Stimulated activated CD4-positive, alpha-beta T cell treated with anti-CD3 and anti-CD28 coated beads, Interleukin-2, amount 100 ng/mL, for 4 hours (primary cell): ENCODE results near the gene C2CD3.
"Not testable (repeated sequence)": the region's sequence is repeated elsewhere in the genome, so short reads cannot be mapped to it uniquely, and the experiment has no call there.

Source experiments
- DNase-seq: peaks from one replicate; pipeline ENCODE4 v3.0.0-alpha.2; 2020; ENCODE audit warnings: low read depth

C2CD3 gene

DNA sequence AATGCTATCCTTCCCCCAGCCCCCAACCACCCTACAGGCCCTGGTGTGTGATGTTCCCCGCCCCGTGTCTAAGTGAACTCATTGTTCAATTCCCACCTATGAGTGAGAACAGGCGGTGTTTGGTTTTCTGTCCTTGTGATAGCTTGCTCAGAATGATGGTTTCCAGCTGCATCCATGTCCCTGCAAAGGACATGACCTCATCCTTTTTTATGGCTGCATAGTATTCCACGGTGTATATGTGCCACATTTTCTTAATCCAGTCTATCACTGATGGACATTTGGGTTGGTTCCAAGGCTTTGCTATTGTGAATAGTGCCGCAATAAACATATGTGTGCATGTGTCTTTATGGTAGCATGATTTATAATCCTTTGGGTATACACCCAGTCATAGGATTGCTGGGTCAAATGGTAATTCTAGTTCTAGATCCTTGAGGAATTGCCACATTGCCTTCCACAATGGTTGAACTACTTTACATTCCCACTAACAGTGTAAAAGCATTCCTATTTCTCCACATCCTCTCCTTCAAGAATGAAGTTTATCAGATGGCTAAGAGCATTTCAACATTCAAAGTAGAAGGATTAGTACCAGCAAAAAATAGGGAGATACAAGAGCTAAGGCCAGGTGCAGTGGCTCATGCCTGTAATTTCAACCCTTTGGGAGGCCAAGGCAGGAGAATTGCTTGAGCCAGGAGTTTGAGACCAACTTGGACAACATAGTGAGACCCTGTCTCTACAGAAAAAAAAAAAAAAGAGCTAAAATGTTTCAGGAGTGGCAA, 50.4 kb downstream of the C2CD3 start:
- not testable (repeated sequence) for DNase-seq

DNA sequence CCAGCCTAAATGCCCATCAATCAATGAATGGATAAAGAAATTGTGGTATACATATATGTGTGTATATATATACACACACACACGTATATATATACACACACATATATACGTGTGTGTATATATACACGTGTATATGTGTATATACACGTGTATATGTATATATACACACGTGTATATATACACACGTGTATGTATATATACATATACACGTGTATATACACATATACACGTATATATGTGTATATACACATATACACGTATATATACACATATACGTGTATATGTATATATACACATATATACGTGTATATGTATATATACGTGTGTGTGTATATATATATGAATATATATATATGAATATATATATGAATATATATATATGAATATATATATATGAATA, 54.1 kb downstream of the C2CD3 start:
- DNase-seq: no peak

DNA sequence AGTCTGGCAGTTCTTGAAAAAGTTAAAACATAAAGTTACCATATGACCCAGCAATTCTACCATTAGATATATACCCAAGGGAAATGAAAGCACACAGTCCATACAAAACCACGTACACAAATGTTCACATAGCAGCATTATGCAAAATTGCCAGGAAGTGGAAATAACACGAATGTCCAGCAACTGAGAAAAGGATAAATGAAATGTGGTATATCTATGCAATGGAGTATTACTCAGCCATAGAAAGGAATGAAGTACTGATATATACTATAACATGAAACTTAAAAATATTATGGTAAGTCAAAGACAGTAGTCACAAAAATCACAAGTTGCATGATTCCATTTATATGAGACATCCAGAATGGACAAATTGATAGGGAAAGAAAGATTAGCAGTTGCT, 57.9 kb downstream of the C2CD3 start:
- no peak for DNase-seq

DNA sequence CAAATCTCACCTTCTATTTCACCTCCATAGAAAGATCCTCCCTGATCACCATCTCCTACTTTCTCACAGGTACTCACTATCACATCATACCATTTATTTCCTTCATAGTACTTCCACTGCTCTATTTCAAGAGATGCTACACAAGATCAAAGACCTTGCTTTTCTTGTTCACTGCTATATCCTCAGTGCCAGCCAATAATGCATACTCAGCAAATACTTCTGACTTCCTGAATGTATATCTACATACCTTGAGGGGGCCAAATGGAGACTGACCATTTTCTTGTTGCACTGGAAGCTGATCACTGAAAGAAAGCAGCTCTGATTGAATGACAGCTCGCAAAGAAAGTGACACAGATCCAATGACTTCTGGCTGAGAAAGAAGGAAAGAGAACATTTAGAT, 64.7 kb downstream of the C2CD3 start:
- no peak for DNase-seq

DNA sequence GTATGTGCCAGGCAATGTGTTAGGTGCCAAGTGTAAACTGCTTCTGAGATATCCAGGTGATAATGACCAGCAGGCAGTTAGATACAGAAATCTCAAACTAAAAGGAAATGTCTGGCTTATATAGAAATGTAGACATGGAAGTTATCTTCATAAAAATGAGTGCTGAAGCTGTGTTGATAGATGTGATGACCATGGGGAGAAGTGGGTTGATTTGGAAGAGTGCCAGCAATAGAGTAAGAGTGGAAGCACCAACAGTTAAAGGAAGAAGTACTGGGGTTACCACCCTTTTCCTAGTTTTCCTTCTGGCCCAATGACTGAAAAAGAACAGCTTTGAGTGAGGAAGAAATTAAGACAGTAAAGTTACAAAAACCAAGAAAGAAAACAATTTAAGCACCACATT, 68.5 kb downstream of the C2CD3 start:
- DNase-seq: no peak

DNA sequence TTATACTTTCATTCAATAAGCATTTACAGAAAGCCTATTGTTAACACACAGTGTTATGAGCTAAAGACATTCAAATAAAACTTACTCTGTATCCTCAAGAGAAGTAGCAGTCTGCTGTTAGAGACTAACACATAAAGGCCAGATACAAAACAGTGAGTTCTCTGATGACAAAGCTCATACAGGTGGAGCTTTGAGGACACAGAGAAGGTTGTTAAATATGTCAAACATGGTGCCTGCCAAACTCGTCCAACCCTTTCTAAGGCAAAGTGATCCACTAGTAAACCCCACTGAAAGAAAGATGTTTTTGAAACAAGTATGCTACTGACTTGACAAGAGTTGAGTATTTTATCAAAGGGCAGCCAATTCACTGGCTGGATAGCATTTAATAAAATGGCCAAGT, 70.1 kb downstream of the C2CD3 start:
- DNase-seq: no peak

DNA sequence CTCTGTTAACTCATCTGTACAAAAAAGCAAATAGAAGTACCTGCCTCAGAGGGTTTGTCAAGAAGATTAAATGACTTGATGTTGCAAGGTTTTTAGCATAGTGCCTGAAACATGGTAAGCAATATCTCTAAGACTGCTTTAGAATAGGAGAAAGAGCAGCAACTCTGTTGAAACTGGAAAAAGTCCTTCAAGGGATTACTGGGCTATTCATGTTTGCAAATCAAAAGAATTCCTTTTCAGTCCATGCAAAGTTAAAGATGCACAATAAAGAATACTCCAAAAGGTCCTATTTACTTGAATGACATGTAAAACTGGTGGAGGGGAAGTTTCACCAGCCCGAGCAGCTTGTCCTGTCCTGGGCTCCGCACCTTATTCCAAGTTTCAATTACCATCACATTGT, 70.6 kb downstream of the C2CD3 start:
- DNase-seq: no peak

DNA sequence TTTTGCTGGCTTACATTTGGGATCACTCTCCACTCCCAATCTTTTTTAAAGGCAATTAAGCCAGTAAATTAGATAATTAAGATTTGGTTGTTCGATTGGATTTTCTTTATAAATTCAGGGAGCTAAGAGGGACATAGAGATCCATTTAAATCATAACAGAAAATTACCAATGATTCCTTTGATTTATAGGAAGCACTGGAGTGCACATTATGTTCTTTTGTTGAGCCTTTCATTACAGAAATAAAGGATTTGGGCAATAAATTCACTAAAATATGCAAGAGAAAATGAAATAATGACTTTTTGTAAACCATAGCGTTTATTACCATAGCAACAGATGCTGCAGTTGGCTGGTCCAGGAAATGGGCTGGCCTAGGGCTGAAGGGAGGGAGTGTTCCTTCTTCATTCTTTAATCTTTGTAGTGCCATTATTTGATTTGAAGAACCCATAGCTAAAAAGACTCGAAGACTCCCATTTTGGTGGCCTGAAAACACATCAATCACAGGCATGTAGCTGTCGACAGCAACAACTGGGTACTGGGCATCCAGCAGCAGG, 73.0 kb downstream of the C2CD3 start:
- no peak for DNase-seq

DNA sequence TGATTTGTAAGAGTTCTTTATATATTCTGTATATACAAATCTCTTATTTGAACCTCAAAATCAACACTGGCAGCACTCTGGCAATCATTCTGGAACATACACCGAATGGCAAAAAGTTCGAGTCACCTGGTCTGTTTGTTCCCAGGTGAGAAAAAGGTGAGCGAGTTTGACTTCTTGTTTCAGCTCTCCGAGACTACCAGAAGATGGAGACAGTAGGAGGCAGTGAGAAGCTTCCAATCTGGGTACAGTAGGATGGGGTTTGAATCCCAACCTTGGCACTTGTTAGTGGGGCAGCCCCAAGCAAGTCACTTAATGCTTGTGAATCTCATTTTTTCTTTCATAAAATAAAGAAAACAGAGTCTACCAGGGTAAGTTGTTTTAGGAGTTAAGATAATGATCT, 76.4 kb downstream of the C2CD3 start:
- DNase-seq: no peak

DNA sequence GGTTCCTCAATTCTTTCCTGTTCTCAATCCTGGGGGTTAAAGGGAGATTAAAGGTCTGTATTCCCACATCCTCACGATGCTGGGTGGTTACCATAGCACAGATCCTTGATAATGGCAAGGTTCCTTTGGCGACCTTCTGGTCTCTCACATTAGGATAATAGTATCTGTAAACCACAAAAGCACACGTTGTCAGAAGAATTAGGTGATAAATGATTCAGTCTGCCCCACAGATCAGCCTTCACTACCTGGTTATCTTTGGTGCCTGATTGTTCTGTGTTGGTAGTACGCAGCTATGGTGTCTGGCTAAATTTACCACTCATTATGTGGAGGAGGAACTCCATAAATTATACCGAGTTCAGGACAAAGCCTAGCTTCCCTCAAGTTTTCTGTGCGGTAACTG, 78.4 kb downstream of the C2CD3 start:
- DNase-seq: no peak

DNA sequence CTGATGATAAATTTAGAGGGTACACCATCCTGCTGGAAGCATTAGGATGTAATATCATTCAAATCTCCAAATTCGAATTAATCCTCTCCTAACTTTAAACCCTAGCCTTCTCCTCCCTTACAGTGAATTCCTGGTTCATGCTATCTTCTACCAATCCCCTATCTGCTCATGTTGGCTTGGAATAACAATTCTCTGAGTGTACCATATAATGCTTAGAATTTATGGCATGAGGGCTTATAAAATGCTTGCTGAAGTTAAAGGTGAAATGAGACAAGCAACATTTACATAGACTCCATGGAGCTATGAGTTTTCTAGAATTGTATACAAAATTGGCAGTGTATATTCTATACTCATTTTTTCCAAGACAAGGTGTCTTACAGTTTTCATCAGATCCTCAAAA, 79.3 kb downstream of the C2CD3 start:
- no peak for DNase-seq

DNA sequence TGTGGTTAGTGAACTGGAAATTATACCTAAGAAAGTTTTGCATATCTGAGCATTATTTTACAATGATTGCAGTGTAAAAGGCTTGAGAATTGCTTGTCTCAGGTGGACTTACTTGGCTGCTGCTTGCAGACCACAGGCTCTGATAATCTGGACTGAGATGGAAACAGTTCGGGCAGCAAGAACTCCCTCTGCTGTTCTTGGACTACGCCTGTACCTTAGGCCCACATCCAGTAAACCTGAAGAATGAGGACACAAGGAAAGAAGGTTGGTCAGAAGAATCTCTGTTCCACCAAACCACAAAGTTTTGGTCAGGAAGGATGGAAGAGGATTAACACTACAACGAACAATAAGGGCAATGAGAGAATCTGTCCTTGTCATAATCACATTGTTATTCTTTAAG, 80.1 kb downstream of the C2CD3 start:
- DNase-seq: no peak

DNA sequence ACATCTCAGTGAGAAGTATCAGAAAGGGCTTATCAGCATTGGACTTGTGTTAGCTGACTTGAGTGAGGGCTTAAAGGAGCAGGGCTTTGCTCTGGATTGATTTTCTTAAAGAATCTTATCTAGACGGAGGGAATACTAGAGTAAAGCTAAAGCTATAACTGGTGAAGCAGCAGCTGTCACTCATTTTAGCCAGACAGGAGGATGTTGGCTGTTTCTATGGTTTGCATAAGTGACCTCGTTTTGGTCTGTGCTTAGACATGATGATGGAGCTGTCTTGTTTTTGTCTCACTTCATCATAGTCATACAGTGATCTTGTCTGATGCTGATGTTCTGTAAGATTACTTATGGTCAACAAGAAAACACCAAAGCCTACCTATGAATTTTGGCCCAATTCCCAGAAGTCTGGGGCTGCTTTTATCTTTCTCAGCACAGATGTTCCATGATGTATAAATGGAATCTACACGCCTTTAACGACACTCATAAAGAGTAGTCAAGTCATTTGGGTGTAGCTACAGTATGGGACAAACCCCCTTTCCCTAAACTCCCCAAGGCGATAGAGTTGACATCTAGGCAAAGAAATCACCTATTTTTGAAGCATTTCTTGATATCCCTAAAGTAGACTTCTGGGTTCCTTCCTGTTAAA, 84.4 kb downstream of the C2CD3 start:
- DNase-seq: no peak

DNA sequence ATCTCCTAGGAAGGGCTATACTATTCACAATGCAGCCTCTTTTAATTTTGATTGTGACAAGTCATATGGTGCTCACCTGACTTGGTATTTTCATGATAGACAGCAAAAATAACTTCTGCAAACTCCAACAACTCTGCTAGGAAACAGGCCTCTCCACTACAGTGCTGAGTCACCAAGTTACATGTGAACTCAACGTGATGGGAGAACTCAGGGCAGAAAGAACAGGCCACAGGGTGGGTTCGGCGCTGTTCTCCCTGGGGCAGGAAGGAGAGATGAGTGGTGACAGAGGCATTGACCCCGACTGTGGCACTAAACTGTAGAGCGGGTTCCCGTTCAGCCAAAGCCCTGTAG, 85.3 kb downstream of the C2CD3 start:
- DNase-seq: no peak

DNA sequence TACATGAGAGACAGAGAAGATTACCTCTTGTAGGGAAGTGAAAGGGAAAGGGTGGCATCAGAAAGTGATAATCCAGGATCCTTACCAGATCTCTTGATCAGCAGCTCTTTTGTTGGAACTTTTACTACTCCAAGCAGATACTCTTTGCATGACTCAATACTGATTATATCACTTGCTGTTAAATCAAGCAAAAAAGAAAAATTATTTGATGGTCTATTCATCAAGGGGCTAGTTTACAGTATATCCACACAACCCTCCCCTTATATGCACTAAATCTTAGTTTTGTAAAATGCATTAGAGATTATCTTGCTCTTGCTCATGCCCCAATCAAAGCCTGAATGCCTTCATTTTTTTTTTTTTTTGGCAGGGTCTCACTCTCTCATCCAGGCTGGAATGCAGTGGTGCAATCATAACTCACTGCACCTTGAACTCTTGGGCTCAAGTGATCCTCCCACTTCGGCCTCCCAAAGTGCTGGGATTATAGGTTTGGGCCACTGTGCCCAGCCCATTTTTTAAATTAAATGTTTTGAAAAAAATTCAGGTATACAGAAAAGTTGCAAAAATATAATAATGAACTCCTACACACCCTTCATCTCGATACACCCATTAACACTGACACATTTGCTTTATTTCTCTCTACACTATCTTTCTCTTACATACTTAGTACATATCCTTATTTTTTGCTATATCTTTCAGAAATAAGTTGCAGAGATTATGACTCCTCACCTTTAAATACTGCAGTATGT, 85.8 kb downstream of the C2CD3 start:
- no peak for DNase-seq

DNA sequence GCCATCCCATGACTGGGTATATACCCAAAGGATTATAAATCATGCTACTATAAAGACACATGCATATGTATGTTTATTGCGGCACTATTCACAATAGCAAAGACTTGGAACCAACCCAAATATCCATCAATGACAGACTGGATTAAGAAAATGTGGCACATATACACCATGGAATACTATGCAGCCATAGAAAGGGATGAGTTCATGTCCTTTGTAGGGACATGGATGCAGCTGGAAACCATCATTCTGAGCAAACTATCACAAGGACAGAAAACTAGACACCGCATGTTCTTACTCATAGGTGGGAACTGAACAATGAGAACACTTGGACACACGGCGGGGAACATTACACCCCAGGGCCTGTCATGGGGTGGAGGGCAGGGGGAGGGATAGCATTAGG, 86.9 kb downstream of the C2CD3 start:
- not testable (repeated sequence) for DNase-seq

DNA sequence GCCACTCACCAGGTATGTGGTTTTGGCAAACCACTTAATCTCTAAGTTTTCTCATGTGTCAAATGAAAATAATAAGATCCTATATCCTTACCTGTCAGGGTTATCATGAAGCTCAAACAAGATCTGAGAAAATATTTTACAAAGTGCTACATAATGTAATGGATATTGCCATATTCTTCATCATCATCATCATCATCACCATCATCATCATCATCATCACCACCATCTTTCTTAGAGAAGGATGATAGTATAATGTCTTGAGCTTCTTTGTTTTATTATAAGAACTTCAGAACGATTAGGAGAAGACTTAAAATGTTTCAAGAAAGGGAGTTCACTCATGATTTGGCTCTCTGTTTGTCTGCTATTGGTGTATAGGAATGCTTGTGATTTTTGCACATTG, 89.4 kb downstream of the C2CD3 start:
- DNase-seq: no peak

DNA sequence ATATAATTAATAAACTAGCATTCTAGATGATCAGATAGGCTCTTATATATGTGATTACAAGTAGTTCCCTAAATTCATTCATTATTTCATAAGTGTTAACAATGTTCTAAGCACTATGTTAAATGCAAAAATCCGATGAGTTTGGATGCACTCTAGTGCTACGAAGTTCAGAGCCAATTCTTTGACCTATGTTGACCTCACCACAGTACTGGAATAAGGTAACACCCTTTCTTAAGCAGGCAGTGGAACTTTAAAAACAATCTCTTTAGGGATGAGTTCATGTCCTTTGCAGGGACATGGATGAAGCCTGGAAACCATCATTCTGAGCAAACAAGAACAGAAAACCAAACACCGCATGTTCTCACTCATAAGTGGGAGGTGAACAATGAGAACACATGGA, 93.6 kb downstream of the C2CD3 start:
- no peak for DNase-seq

DNA sequence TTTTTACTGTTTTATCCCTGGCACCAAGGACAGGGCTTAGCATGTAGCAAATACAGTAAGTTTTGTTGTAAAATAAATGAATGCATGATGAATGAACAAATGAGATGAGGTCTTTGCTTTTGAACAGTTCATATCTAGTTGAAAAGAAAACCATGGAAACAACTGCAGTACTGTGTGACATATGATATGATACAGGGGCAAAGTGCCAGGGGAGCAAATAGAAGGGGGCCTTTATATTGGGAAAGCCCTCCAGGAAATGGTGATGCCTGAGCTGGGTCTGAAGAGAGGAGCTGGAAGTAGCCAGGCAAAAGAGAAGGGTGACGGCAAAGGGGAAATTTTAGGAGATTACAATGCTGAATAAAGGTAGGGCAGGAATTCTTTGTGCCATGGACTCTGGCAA, 98.1 kb downstream of the C2CD3 start:
- no peak for DNase-seq

DNA sequence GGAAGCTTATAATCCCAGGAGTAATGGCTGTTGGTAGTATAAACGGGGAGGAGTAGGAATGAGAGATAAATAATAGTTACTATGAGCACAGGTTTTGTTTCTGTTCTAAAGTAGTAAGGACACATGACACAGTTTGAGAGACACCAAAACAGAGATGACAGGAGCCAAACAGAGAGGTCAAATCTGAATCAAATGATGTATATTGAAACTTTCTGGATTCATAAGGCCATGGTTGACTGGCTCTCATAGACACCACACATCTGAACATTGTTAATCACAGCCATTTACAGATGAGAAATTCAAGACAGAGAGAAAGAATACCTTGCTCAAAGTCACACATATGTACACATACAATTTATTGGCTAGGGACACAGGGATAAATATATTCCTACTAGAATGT, 98.5 kb downstream of the C2CD3 start:
- DNase-seq: no peak

DNA sequence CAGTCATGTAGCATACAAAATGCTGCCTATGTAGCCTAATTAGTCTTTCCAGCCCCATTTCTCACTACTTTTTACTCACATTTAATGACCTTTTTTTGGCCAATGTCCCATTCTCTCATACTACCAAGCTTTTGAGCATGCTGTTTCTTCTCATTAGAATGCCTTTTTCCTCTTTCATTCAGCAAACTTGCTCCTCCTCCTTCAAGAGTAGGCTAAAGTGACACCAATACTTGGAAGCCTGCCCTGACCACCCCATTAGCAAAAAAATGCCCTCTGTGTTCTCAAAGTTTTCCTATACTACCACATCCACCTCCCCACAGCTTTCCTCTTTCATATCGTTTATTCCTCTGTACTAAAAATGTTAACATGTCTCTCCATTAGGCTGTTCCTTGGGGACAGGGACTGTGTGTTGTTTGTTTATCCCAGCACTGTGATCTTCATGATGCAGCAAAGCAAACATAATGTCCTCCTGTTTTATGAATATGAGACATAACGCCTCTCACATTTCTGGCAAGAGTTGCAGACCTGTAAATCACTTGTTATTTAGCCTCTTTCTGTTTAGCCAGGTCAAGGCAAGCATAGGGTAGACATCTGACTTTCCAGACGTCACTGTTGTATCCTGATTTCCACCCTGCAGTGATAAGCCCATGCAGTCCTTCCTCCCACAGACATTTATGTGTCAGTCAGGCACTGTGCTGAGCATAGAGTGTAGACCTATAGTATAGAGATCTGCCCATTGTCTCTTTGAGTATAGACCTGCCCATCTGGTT, 99.9 kb downstream of the C2CD3 start:
- no peak for DNase-seq
